ENCODE results near the gene CLEC14A.

GRCh38 chr14:38286452-38286851, 30.6 kb upstream of the CLEC14A start:
- TF ChIP-seq CTCF (IDR thresholded peaks at IDR 0.05): no peak
- no peak for TF ChIP-seq POLR2A (IDR thresholded peaks at IDR 0.05)
